Sigmoid colon (tissue), 7 donors: ENCODE results near the gene TBPL2. TPM values are rescaled to one million over a fixed set of nuclear protein-coding genes. Genes with fewer than 3 reads are reported as not detected.
"Not testable (repeated sequence)": the region's sequence is repeated elsewhere in the genome, so short reads cannot be mapped to it uniquely, and the experiment has no call there.

Experiments
- DNase-seq: peaks from one replicate; pipeline ENCODE4 v3.0.0-alpha.2; 2019
- H3K27ac ChIP-seq, 4 donors: fragments of 200-600 bp; sonication (generic); one replicate each; pipeline ENCODE4 v1.5.1; 2016 to 2019; ENCODE audit warnings: mild to moderate bottlenecking in 1 of 4
- H3K27me3 ChIP-seq, 3 donors: fragments of 200-600 bp; sonication (generic); one replicate each; pipeline ENCODE4 v1.5.1; 2019; ENCODE audit warnings: mild to moderate bottlenecking in 1 of 3
- H3K36me3 ChIP-seq, 4 donors: fragments of 200-600 bp; sonication (generic); one replicate each; pipeline ENCODE4 v1.5.1; 2016 to 2019
- H3K4me1 ChIP-seq, 4 donors: fragments of 200-600 bp; sonication (generic); one replicate each; pipeline ENCODE4 v1.5.1; 2017 to 2019
- H3K4me3 ChIP-seq, 4 donors: fragments of 200-600 bp; sonication (generic); one replicate each; pipeline ENCODE4 v1.5.1; 2017 to 2019; ENCODE audit warnings: mild to moderate bottlenecking in 2 of 4, moderate library complexity in 1 of 4
- H3K9me3 ChIP-seq, 4 donors: fragments of 200-600 bp in 3 of 4; sonication (generic) in 3 of 4; one replicate each; pipeline versions ENCODE4 v1.5.1 to v1.6.1; 2013 to 2019
- CTCF ChIP-seq, 4 experiments: fragments of 450-650 bp in 3 of 4; fragments of 200-600 bp in 1 of 4; IDR thresholded peaks; one replicate each; pipeline ENCODE4 v1.5.1; 2016 to 2019; ENCODE audit warnings: antibody characterized with exemption in 4 of 4, mild to moderate bottlenecking in 3 of 4, moderate library complexity in 2 of 4
- EP300 ChIP-seq, 4 donors: sonication (generic); formaldehyde crosslinking; IDR thresholded peaks; one replicate each; pipeline ENCODE4 v1.6.1; 2017; ENCODE audit warnings: antibody characterized with exemption in 4 of 4
- POLR2A ChIP-seq, 2 donors: fragments of 450-650 bp; IDR thresholded peaks; one replicate each; pipeline ENCODE4 v1.6.1; 2016; ENCODE audit warnings: antibody characterized with exemption in 2 of 2, mild to moderate bottlenecking in 2 of 2, moderate library complexity in 2 of 2
- POLR2AphosphoS5 ChIP-seq, 4 donors: sonication (generic); formaldehyde crosslinking; IDR thresholded peaks; one replicate each; pipeline ENCODE4 v1.6.1; 2017; ENCODE audit warnings: antibody characterized with exemption in 4 of 4
- WGBS, 2 donors: extraction: QIAGEN DNeasy Blood & Tissue Kit; methylation state at CpG; one replicate each; pipeline ENCODE4 v1.1.7; 2013; 5-methylcytosine and 5-hydroxymethylcytosine counted together
- intact Hi-C: fragments of 100-400 bp; cut with DNase I; formaldehyde crosslinking; loops from one replicate; pipeline ENCODE4 v1.15.1; 2023
- polyA plus RNA-seq, 3 donors: library from polyadenylated mRNA; stranded (reverse); fragments of 200-250 nt; gene quantifications; one replicate each; pipeline ENCODE4 v1.2.3, GENCODE V29; 2013
- total RNA-seq, 4 donors: library from RNA; depleted of rRNA; stranded (reverse); fragments of >200 nt; gene quantifications; one replicate each; pipeline ENCODE4 v1.1.0, GENCODE V29; 2016
- donor health status: healthy with polysubstance abuse.
- donor health status: Bipolar disorder and iron deficiency.
- donor health status: healthy.

TBPL2 gene
- total and polyA plus RNA-seq, 7 donors = not detected

- TF ChIP-seq CTCF (IDR thresholded peaks at IDR 0.05) (no peak), POLR2AphosphoS5 (IDR thresholded peaks at IDR 0.05) (no peak), POLR2A (IDR thresholded peaks at IDR 0.05) (no peak), EP300 (IDR thresholded peaks at IDR 0.05) (no peak)
These were observed 16.4 kb downstream of the TBPL2 start for GRCh38 chr14:55423969-55424368.

GRCh38 chr14:55422338-55422737 is 18.1 kb downstream of the TBPL2 start:
- WGBS, 2 donors = 46 to 84% methylated on average over 11 of the region's 11 CpGs
- intact Hi-C loops, H3K27ac ChIP-seq, H3K36me3 ChIP-seq, DNase-seq, H3K4me3 ChIP-seq, H3K27me3 ChIP-seq, H3K9me3 ChIP-seq, H3K4me1 ChIP-seq: not testable (repeated sequence)

More at GRCh38 chr14:55423969-55424368, 16.4 kb downstream of the TBPL2 start:
- Histone ChIP-seq H3K4me1 (no peaks in the 10 kb centered on the region), H3K9me3 (no peaks in the 10 kb centered on the region), H3K27me3 (no peaks in the 10 kb centered on the region), H3K36me3 (no peaks in the 10 kb centered on the region), H3K27ac (no peak overlapping the region), H3K4me3 (no peak overlapping the region)
- no peak for DNase-seq
- 7 to 19% methylated on average over 2 of the region's 2 CpGs for WGBS, 2 donors
- intact Hi-C loops = no loop called here

- Histone ChIP-seq H3K4me3 (no peak overlapping the region), H3K27ac (no peak overlapping the region), H3K27me3 (no peaks in the 10 kb centered on the region), H3K36me3 (no peaks in the 10 kb centered on the region), H3K9me3 (no peaks in the 10 kb centered on the region), H3K4me1 (no peaks in the 10 kb centered on the region)
- WGBS, 2 donors = 97 to 100% methylated on average over 1 of the region's 1 CpG
- no peak for DNase-seq
- no peak for TF ChIP-seq POLR2A (IDR thresholded peaks at IDR 0.05)
- TF ChIP-seq EP300 (IDR thresholded peaks at IDR 0.05) = no peak
- no peak for TF ChIP-seq POLR2AphosphoS5 (IDR thresholded peaks at IDR 0.05)
- no peak for TF ChIP-seq CTCF (IDR thresholded peaks at IDR 0.05)
- intact Hi-C loops = no loop called here
These were observed 20.8 kb downstream of the TBPL2 start for GRCh38 chr14:55419663-55420062.

GRCh38 chr14:55418411-55418810 is 22.0 kb downstream of the TBPL2 start:
- intact Hi-C loops = no loop called here
- no peaks in the 10 kb centered on the region for H3K9me3 ChIP-seq
- no peaks in the 10 kb centered on the region for H3K4me1 ChIP-seq
- TF ChIP-seq POLR2A (IDR thresholded peaks at IDR 0.05) = no peak
- no peak for TF ChIP-seq CTCF (IDR thresholded peaks at IDR 0.05)
- no peak for TF ChIP-seq EP300 (IDR thresholded peaks at IDR 0.05)
- no peak for TF ChIP-seq POLR2AphosphoS5 (IDR thresholded peaks at IDR 0.05)
- no peak overlapping the region for H3K4me3 ChIP-seq
- 44 to 67% methylated on average over 6 of the region's 6 CpGs for WGBS, 2 donors
- no peak overlapping the region for H3K27ac ChIP-seq
- H3K27me3 ChIP-seq = no peaks in the 10 kb centered on the region
- no peak for DNase-seq
- no peaks in the 10 kb centered on the region for H3K36me3 ChIP-seq

GRCh38 chr14:55417955-55418354 is 22.5 kb downstream of the TBPL2 start:
- Histone ChIP-seq H3K4me3 (no peak overlapping the region), H3K27me3 (no peaks in the 10 kb centered on the region), H3K36me3 (no peaks in the 10 kb centered on the region), H3K27ac (no peak overlapping the region), H3K9me3 (no peaks in the 10 kb centered on the region), H3K4me1 (no peaks in the 10 kb centered on the region)
- intact Hi-C loops = no loop called here
- TF ChIP-seq POLR2A (IDR thresholded peaks at IDR 0.05) = no peak
- no peak for TF ChIP-seq CTCF (IDR thresholded peaks at IDR 0.05)
- TF ChIP-seq EP300 (IDR thresholded peaks at IDR 0.05) = no peak
- no peak for TF ChIP-seq POLR2AphosphoS5 (IDR thresholded peaks at IDR 0.05)
- DNase-seq = no peak
